IPS-18a (cell line): ENCODE measurements around the gene CCDC175.

Experiments
- H3K27ac ChIP-seq: one replicate; pipeline ENCODE4 v1.5.1; 2013; ENCODE audit warnings: low read length
- H3K27me3 ChIP-seq: one replicate; pipeline ENCODE4 v1.6.1; 2013; ENCODE audit warnings: mild to moderate bottlenecking, low read length; ENCODE audit not compliant: control insufficient read depth, insufficient read depth
- H3K36me3 ChIP-seq: one replicate; pipeline ENCODE4 v1.6.1; 2013; ENCODE audit warnings: low read depth, low read length; ENCODE audit not compliant: control insufficient read depth
- H3K4me1 ChIP-seq: one replicate; pipeline ENCODE4 v1.6.1; 2013; ENCODE audit warnings: low read depth, low read length; ENCODE audit not compliant: control insufficient read depth
- H3K4me3 ChIP-seq: one replicate; pipeline ENCODE4 v1.5.1; 2013; ENCODE audit warnings: low read length
- H3K9ac ChIP-seq: one replicate; pipeline ENCODE4 v1.6.1; 2013; ENCODE audit warnings: mild to moderate bottlenecking, low read length, moderate library complexity
- H3K9me3 ChIP-seq: one replicate; pipeline ENCODE4 v1.6.1; 2013; ENCODE audit warnings: low read depth, low read length; ENCODE audit not compliant: control insufficient read depth

The CCDC175 gene

DNA sequence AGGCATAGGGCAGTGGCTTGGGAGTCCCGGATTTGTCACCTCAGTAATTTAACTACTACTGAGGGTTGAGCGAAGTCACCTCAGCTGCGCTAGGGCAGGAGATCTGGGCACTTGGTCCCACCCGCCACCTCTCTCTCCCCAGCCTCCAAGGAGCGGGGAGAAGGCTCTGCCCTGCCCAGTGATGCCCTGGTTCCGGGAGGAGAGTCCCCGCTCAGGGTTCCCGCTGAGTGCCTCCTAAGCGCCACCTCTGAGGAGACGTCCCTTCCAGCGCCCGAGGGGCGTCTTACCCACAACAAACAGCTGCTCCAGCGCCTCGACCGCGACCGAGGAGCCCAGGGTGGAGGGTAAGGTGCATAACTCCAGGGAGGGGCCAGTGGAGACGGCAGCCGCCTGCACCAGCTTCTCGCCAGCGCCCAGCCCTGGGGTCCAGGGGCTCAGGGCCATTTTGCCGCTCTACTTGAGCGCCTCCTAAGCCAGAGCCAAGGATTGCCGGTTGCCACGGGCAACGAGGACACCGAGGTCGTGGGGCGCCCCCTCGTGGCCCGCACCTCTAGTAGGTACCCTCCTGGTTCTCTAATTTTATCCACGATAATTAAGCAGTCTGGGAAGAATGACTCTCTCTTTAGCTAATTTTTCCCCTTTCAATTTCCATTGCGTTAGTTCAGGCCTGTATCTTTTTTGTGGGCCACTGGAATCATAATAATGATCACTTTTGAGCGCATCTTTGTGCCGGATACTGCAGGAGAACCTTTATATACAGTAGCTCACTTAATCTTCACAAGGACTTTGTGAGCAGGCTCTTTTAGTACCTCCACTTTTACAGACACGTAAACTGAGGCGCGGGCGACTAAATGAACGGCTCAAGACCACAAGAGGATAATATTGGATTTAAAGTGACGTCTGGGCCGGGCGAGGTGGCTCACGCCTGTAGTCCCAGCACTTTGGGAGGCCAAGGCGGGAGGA is at the start of gene CCDC175:
CCDC175 (minus strand) TSS at position 481 of the 963 bp plus-strand sequence; CDS start at position 444, 37 bp downstream.
- no peaks in the 10 kb centered on the region for H3K4me1 ChIP-seq
- H3K27me3 ChIP-seq = peaks cover 6% of the 10 kb centered on the region
- peak within 1 kb of the TSS; percentile 80 for H3K4me3 ChIP-seq
- H3K9ac ChIP-seq = peak within 1 kb of the TSS; percentile 57
- H3K27ac ChIP-seq = no peak within 1 kb of the TSS
- no peaks in the 10 kb centered on the region for H3K9me3 ChIP-seq
- no peaks in the 10 kb centered on the region for H3K36me3 ChIP-seq

GRCh38 chr14:59622631-59623030 is 46.0 kb upstream of the CCDC175 start:
- H3K4me3 ChIP-seq = no peak overlapping the region
- no peaks in the 10 kb centered on the region for H3K4me1 ChIP-seq
- no peaks in the 10 kb centered on the region for H3K9me3 ChIP-seq
- no peak overlapping the region for H3K27ac ChIP-seq
- no peak overlapping the region for H3K9ac ChIP-seq
- H3K36me3 ChIP-seq = no peaks in the 10 kb centered on the region
- H3K27me3 ChIP-seq = no peaks in the 10 kb centered on the region

DNA sequence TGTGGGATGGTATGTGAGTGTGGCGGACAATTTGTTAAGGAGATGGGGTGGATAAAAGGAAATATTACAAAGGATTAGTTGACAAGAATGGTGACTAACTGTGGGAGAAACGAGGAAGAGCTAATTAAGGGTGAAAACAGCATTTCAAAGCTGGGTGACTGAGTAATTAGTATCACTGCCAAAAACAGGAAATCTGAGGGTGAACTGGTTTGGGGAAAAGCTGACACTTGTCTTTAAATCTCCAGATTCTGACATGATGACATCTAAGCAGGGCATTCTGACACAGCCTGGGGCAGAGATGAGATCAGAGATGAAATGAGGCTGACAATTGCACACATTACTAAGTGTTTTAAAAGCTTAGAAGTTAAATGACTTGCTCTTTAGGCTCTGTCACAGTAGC is 42.4 kb upstream of the CCDC175 start:
- H3K9me3 ChIP-seq = no peaks in the 10 kb centered on the region
- H3K36me3 ChIP-seq = no peaks in the 10 kb centered on the region
- H3K4me1 ChIP-seq = no peaks in the 10 kb centered on the region
- H3K4me3 ChIP-seq = no peak overlapping the region
- H3K9ac ChIP-seq = no peak overlapping the region
- H3K27me3 ChIP-seq = no peaks in the 10 kb centered on the region
- H3K27ac ChIP-seq = no peak overlapping the region

DNA sequence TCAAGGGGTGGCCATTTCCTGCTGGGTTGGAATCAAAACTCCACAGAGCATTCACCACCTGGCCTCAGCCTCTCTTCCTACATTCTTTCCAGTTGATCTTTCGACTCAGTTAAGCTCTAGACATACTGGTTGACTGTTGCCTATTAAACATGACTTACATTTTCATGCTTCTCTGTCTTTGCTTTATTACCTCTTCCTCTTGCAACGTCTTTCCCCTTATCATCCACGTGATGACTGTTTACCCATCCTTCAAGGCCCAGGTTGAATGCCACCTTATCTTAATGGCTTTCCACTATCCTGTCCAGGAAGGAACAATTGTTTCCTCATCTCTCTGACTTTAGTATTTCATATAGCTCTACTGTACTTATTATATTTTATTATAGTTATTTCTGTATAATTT is 24.4 kb upstream of the CCDC175 start:
- no peak overlapping the region for H3K27ac ChIP-seq

GRCh38 chr14:59600211-59600945 is 23.8 kb upstream of the CCDC175 start:
- Histone ChIP-seq H3K9ac (no peak overlapping the region), H3K9me3 (no peaks in the 10 kb centered on the region), H3K4me3 (no peak overlapping the region), H3K4me1 (no peaks in the 10 kb centered on the region), H3K27ac (no peak overlapping the region), H3K36me3 (no peaks in the 10 kb centered on the region), H3K27me3 (no peaks in the 10 kb centered on the region)

More for the DNA sequence above, 24.4 kb upstream of the CCDC175 start:
- H3K36me3 ChIP-seq = no peaks in the 10 kb centered on the region
- no peaks in the 10 kb centered on the region for H3K27me3 ChIP-seq
- no peak overlapping the region for H3K4me3 ChIP-seq
- no peak overlapping the region for H3K9ac ChIP-seq
- H3K4me1 ChIP-seq = no peaks in the 10 kb centered on the region
- H3K9me3 ChIP-seq = no peaks in the 10 kb centered on the region

DNA sequence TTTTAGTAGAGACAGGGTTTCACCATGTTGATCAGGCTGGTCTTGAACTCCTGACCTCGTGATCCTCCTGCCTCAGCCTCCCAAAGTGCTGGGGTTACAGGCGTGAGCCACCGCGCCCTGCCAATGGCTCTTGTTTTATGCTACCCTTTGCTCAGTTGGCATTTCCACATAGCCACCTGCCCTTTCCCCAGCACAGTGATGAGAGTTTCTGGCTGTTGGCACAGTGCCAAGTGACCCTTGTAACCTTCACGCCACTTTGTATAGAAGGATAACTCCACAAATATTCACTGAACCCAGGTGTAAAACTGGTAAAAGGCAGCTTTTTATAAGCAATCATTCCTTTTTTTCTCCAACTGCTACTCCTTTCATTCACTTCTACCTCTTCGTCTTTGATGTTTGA is 18.5 kb upstream of the CCDC175 start:
- Histone ChIP-seq H3K4me3 (no peak overlapping the region), H3K4me1 (no peaks in the 10 kb centered on the region), H3K9ac (no peak overlapping the region), H3K36me3 (no peaks in the 10 kb centered on the region), H3K27ac (no peak overlapping the region), H3K27me3 (no peaks in the 10 kb centered on the region), H3K9me3 (no peaks in the 10 kb centered on the region)

GRCh38 chr14:59591641-59592370 is 15.2 kb upstream of the CCDC175 start:
- Histone ChIP-seq H3K36me3 (no peaks in the 10 kb centered on the region), H3K9ac (no peak overlapping the region), H3K4me3 (no peak overlapping the region), H3K9me3 (no peaks in the 10 kb centered on the region), H3K4me1 (no peaks in the 10 kb centered on the region), H3K27me3 (no peaks in the 10 kb centered on the region), H3K27ac (no peak overlapping the region)

DNA sequence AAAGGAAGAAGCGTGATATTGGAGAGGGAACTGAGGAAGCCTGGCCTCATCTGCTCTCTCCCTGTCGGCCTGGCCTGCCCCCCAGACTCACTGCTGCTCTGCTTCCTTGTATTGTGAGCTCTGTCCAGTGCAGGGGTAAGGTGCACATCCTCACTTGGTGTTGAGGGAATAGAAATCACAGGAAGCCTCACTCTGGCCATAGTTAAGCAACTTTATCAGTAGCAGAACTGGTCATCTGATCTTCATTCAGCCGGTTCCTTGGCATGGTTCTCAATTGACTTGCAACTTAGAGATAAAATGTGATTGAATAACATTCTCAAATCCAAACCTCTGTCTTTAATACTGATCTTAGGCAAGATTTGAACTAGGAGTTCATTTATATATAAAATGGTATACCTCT is 11.5 kb upstream of the CCDC175 start:
- no peak overlapping the region for H3K9ac ChIP-seq
- H3K4me3 ChIP-seq = no peak overlapping the region
- H3K4me1 ChIP-seq = no peaks in the 10 kb centered on the region
- no peak overlapping the region for H3K27ac ChIP-seq
- H3K27me3 ChIP-seq = no peaks in the 10 kb centered on the region
- H3K9me3 ChIP-seq = no peaks in the 10 kb centered on the region
- H3K36me3 ChIP-seq = no peaks in the 10 kb centered on the region

DNA sequence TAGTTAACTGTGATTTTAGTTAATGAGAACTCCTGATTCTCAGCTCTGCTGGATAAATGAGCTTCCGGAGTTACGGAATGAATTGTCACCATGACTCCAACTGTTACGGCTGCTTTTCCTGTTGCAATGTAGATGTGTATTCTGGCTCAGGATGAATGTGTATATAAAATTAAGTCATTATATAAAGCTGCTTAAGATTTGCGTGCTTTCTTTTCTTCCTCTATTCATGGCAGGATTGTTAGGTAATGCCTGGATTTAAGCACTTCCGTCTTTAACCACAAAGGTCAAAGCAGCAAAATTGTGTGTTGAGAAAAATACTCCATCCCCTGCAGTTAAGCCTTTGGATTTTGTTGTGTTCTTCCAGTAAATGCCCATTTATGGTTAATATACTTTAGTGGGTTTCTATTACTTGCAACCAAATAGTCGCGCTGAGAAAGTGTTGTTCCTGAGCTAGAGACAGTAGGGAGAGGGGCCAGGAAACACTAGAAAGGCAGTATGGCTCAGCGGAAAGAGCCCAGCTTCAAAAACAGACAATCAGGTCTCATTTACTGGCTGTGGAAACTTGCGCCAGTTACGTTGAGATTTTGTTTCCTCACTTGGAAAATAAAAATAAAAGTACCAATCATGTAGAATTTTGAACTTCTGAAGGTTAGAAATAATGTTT is 9.4 kb upstream of the CCDC175 start:
- no peak overlapping the region for H3K4me3 ChIP-seq
- H3K27me3 ChIP-seq = no peaks in the 10 kb centered on the region
- no peak overlapping the region for H3K27ac ChIP-seq

GRCh38 chr14:59583755-59584154 is 7.1 kb upstream of the CCDC175 start:
- no peak overlapping the region for H3K27ac ChIP-seq
- no peaks in the 10 kb centered on the region for H3K4me1 ChIP-seq
- no peak overlapping the region for H3K4me3 ChIP-seq
- no peak overlapping the region for H3K9ac ChIP-seq
- no peaks in the 10 kb centered on the region for H3K27me3 ChIP-seq
- H3K36me3 ChIP-seq = no peaks in the 10 kb centered on the region
- H3K9me3 ChIP-seq = no peaks in the 10 kb centered on the region

More for the DNA sequence above, 9.4 kb upstream of the CCDC175 start:
- Histone ChIP-seq H3K36me3 (no peaks in the 10 kb centered on the region), H3K9ac (no peak overlapping the region), H3K4me1 (no peaks in the 10 kb centered on the region), H3K9me3 (no peaks in the 10 kb centered on the region)
